ENCODE results near the gene ATP9A. TPM values are rescaled to one million over a fixed set of nuclear protein-coding genes. Genes with fewer than 3 reads are reported as not detected.
A peak's percentile ranks its signal among the peaks of the same experiment; 100 is the strongest.

Gene ATP9A
- total RNA-seq, 1 experiment from 2014 or later = 16.8 TPM

DNA sequence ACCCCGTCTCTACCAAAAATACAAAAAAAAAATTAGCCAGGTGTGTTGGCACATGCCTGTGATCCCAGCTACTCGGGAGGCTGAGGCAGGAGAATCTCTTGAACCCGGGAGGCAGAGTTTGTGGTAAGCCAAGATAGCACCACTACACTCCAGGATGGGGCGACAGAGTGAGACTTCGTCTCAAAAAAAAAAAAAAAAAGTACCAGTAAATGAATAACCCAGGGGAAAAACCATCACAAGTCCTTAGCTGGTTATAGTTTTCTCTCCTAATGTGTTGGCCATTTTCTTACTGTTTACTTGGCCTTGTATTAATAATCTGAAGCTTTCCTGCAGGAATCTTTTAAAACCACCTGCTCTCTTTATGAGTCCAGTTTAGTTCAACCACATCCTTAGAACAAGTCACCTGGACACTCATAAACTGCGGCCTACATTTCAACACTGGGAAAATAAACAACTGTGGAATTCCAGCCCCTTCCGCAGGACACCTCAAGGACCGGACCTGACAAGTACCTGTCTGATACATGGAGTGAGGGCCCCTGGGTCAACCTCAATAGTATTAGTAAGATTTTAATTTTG, 102.6 kb downstream of the ATP9A start:
- Histone ChIP-seq H4K20me1 (ENCODE audit: insufficient read depth) (no peaks in the 10 kb centered on the region), H3K27ac (ENCODE audit: low read depth, low read length) (no peak overlapping the region), H3K4me3 (replicated peaks in 1 of 2; ENCODE audit: low read depth in 1 of 2, low read length in 2 of 2) (no peak overlapping the region), H3K9me2 (ENCODE audit: insufficient read depth) (no peaks in the 10 kb centered on the region), H3K79me2 (ENCODE audit: insufficient read depth, low read length) (no peaks in the 10 kb centered on the region), H3K4me1 (ENCODE audit: control insufficient read depth in 1 of 2, insufficient read depth in 2 of 2, low read length in 2 of 2) (peaks cover 21 to 29% of the 10 kb centered on the region in 2 experiments), H2AFZ (ENCODE audit: low read depth, low read length, poor library complexity, severe bottlenecking) (no peak overlapping the region), H3K36me3 (ENCODE audit: control insufficient read depth in 1 of 2, insufficient read depth in 2 of 2, low read length in 2 of 2) (no peaks in the 10 kb centered on the region), H3K4me2 (ENCODE audit: low read length) (no peak overlapping the region), H3K9ac (ENCODE audit: low read length) (no peak overlapping the region), H3K27me3 (ENCODE audit: insufficient read depth, low read length) (no peaks in the 10 kb centered on the region), H3K9me3 (ENCODE audit: control insufficient read depth in 1 of 2, insufficient read depth in 1 of 2, low read depth in 1 of 2, low read length in 2 of 2) (no peaks in the 10 kb centered on the region)
- intact Hi-C loops (cut with micrococcal nuclease) = no loop called here
- BruUV-seq (replicated peaks) = no TSS peak
- ChIA-PET POLR2A (no interaction called here), CTCF (no interaction called here), RAD21 (ENCODE audit: low non-redundant PET in 1 of 2, low total read pairs in 2 of 2, uncharacterized antibody in 2 of 2, unreplicated experiment in 2 of 2) (no interaction called here)
- DNase-seq (ENCODE audit: low read depth, low spot score) (no peak), ATAC-seq (no peak)
- TF ChIP-seq, protein P1, sequence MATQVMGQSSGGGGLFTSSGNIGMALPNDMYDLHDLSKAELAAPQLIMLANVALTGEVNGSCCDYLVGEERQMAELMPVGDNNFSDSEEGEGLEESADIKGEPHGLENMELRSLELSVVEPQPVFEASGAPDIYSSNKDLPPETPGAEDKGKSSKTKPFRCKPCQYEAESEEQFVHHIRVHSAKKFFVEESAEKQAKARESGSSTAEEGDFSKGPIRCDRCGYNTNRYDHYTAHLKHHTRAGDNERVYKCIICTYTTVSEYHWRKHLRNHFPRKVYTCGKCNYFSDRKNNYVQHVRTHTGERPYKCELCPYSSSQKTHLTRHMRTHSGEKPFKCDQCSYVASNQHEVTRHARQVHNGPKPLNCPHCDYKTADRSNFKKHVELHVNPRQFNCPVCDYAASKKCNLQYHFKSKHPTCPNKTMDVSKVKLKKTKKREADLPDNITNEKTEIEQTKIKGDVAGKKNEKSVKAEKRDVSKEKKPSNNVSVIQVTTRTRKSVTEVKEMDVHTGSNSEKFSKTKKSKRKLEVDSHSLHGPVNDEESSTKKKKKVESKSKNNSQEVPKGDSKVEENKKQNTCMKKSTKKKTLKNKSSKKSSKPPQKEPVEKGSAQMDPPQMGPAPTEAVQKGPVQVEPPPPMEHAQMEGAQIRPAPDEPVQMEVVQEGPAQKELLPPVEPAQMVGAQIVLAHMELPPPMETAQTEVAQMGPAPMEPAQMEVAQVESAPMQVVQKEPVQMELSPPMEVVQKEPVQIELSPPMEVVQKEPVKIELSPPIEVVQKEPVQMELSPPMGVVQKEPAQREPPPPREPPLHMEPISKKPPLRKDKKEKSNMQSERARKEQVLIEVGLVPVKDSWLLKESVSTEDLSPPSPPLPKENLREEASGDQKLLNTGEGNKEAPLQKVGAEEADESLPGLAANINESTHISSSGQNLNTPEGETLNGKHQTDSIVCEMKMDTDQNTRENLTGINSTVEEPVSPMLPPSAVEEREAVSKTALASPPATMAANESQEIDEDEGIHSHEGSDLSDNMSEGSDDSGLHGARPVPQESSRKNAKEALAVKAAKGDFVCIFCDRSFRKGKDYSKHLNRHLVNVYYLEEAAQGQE (IDR thresholded peaks at IDR 0.05; ENCODE audit: low read depth) = no peak

DNA sequence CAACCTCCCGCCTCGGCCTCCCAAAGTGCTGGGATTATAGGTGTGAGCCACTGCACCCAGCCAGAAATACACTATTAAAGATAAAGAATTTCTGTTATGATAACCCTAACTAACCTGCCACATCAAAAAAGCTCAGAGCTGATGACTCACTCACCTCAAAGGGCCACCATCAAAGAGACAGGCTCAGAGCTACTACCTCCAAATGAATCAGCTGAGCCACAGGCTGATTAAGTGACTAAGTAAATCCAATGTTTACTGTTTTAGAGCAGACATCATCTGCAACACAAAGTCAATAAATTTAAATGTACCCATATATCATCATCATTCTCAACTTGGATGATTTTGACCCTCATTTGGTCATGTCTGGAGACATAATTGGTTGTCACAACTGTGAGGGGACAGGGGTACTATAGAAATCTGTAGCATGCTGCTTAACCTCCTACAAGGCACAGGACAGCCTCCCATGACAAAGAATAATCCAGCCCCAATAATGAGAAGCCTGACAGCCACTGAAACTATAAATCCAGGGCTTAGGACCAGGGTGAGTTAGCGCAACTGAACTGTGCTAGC, 106.5 kb downstream of the ATP9A start:
- DNase-seq (ENCODE audit: low read depth, low spot score) = peak; percentile 96
- CTCF ChIA-PET = interaction anchor here (1.0 to 1.9 kb wide), 4 partner anchors 19 to 289 kb away, joined by 3 to 5 read pairs (median 4); no protein-coding TSS in a partner anchor
- TF ChIP-seq YY1 (IDR thresholded peaks at IDR 0.05; ENCODE audit: extremely low read depth, insufficient replicate concordance, low read depth, low read length) (peak; percentile 61), POLR2A (IDR thresholded peaks at IDR 0.05; ENCODE audit: borderline replicate concordance, extremely low read depth, insufficient read depth, insufficient read length) (no peak), ZFX (IDR thresholded peaks at IDR 0.05) (no peak), POLR2AphosphoS5 (IDR thresholded peaks at IDR 0.05; ENCODE audit: low read depth, low read length) (peak; percentile 82; the same call in 1 of the 2 replicates), SP1 (IDR thresholded peaks at IDR 0.05; ENCODE audit: low read depth) (peak; percentile 98), ZNF274 (IDR thresholded peaks at IDR 0.05; ENCODE audit: low read depth, low read length) (no peak), FOSL1 (IDR thresholded peaks at IDR 0.05; ENCODE audit: low read depth) (peak; percentile 100), ELF1 (IDR thresholded peaks at IDR 0.05; ENCODE audit: borderline replicate concordance, low read depth) (no peak), TCF7L2 (IDR thresholded peaks at IDR 0.05; ENCODE audit: borderline replicate concordance, extremely low read depth, insufficient read depth, insufficient read length) (peak; percentile 99), RAD21 (IDR thresholded peaks at IDR 0.05; ENCODE audit: low read depth) (peak; percentile 30; the same call in 1 of the 2 replicates)
- TF ChIP-seq, protein P2, sequence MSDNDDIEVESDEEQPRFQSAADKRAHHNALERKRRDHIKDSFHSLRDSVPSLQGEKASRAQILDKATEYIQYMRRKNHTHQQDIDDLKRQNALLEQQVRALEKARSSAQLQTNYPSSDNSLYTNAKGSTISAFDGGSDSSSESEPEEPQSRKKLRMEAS (IDR thresholded peaks at IDR 0.05) = peak; percentile 78
- TF ChIP-seq, protein P3, sequence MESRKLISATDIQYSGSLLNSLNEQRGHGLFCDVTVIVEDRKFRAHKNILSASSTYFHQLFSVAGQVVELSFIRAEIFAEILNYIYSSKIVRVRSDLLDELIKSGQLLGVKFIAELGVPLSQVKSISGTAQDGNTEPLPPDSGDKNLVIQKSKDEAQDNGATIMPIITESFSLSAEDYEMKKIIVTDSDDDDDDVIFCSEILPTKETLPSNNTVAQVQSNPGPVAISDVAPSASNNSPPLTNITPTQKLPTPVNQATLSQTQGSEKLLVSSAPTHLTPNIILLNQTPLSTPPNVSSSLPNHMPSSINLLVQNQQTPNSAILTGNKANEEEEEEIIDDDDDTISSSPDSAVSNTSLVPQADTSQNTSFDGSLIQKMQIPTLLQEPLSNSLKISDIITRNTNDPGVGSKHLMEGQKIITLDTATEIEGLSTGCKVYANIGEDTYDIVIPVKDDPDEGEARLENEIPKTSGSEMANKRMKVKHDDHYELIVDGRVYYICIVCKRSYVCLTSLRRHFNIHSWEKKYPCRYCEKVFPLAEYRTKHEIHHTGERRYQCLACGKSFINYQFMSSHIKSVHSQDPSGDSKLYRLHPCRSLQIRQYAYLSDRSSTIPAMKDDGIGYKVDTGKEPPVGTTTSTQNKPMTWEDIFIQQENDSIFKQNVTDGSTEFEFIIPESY (IDR thresholded peaks at IDR 0.05; ENCODE audit: extremely low read depth, insufficient replicate concordance, low read length) = peak; percentile 77

More for the DNA sequence above, 106.5 kb downstream of the ATP9A start:
- Histone ChIP-seq H3K27me3 (ENCODE audit: insufficient read depth, low read length) (no peaks in the 10 kb centered on the region), H3K9me3 (ENCODE audit: control insufficient read depth in 1 of 2, insufficient read depth in 1 of 2, low read depth in 1 of 2, low read length in 2 of 2) (no peaks in the 10 kb centered on the region), H3K9me2 (ENCODE audit: insufficient read depth) (no peaks in the 10 kb centered on the region), H3K4me3 (replicated peaks in 1 of 2; ENCODE audit: low read depth in 1 of 2, low read length in 2 of 2) (peak overlapping the region in 1 of 2 experiments; percentile 2; a peak in 1 of 4 replicates), H3K79me2 (ENCODE audit: insufficient read depth, low read length) (no peaks in the 10 kb centered on the region), H3K36me3 (ENCODE audit: control insufficient read depth in 1 of 2, insufficient read depth in 2 of 2, low read length in 2 of 2) (0 out of 4 replicates have a peak, but pooled peaks cover 0 to 3% of the 10 kb centered on the region in 2 experiments), H3K4me2 (ENCODE audit: low read length) (peak overlapping the region; percentile 64), H3K4me1 (ENCODE audit: control insufficient read depth in 1 of 2, insufficient read depth in 2 of 2, low read length in 2 of 2) (peaks cover 32 to 44% of the 10 kb centered on the region in 2 experiments), H3K9ac (ENCODE audit: low read length) (peak overlapping the region; percentile 19), H4K20me1 (ENCODE audit: insufficient read depth) (no peaks in the 10 kb centered on the region), H3K27ac (ENCODE audit: low read depth, low read length) (peak overlapping the region; percentile 25), H2AFZ (ENCODE audit: low read depth, low read length, poor library complexity, severe bottlenecking) (no peak overlapping the region)
- BruUV-seq (replicated peaks) = no TSS peak
- ATAC-seq = peak; percentile 88
- intact Hi-C loops (cut with micrococcal nuclease) = no loop called here
- RAD21 ChIA-PET (ENCODE audit: low non-redundant PET in 1 of 2, low total read pairs in 2 of 2, uncharacterized antibody in 2 of 2, unreplicated experiment in 2 of 2) = interaction anchor here (0.6 to 0.7 kb wide), 2 partner anchors 19 to 39 kb away, joined by 3 to 5 read pairs; no protein-coding TSS in a partner anchor
- POLR2A ChIA-PET = interaction anchor here (1.5 kb wide), 1 partner anchor 88 kb away, joined by 3 read pairs; no protein-coding TSS in a partner anchor

All from HCT116 (cell line).